ENCODE measurements around the gene MAPRE2.

DNA sequence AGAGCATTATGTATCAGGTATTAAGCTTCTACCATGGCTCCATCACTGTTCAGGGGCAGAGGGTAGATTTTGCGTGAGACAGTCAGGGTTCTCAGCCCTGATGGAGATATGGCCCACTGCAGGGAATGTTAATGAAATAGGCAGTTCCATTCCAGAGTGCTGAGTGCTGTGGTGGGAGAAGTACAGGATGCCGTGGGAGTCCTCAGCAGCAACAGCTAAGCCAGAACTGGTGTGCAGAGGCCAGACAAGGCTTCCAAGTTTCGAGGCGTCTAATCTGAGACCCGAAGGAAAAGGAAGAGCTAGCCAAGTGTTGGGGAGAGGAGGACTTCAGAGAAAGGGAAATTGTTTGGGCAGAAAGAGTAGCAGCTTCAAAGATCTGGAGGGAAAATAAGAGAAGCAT is 30.2 kb upstream of the MAPRE2 start:
- TF ChIP-seq POLR2AphosphoS5 (IDR thresholded peaks at IDR 0.05) (no peak), POLR2A (IDR thresholded peaks at IDR 0.05) (no peak), EP300 (IDR thresholded peaks at IDR 0.05) (no peak)

Data from upper lobe of left lung (tissue), 4 donors.